IMR-90 (cell line): Measurements from ENCODE around the gene SOX9. TPM values are rescaled to one million over a fixed set of nuclear protein-coding genes. Genes with fewer than 3 reads are reported as not detected.

Experiments
- ATAC-seq: fragments of 200-7000 bp; cut with Tn5 transposase; 2 replicates; pipeline ENCODE4 v1.9.1; 2020; ENCODE audit warnings: low read depth, mild to moderate bottlenecking, moderate library complexity
- BruUV-seq: library from RNA; stranded (reverse); fragments of 400-500 nt; replicated peaks from 2 replicates; lab custom pipeline; 2021; lab: Mats Ljungman, UMichigan
- CTCF ChIA-PET: fragments of 300-600 bp; formaldehyde crosslinking; extraction: SDS; loops from one replicate; lab custom pipeline; 2021; ENCODE audit warnings: antibody characterized with exemption; lab: Yijun Ruan, JAX
- POLR2A ChIA-PET: fragments of 300-600 bp; sonication (Branson Sonifier 250); formaldehyde crosslinking; loops from one replicate; lab custom pipeline; 2022; ENCODE audit warnings: antibody characterized with exemption; ENCODE audit not compliant: unreplicated experiment; lab: Charles Lee
- DNase-seq: peaks from one replicate; pipeline ENCODE4 v3.0.0; 2013
- H2AFZ ChIP-seq: replicated peaks from 2 replicates; pipeline ENCODE3; 2013; ENCODE audit warnings: low read length, mild to moderate bottlenecking; ENCODE audit not compliant: poor library complexity
- H2AK5ac ChIP-seq: 2 replicates; pipeline ENCODE4 v1.6.1; 2013; ENCODE audit warnings: low read depth, low read length, inconsistent platforms
- H2AK9ac ChIP-seq: replicated peaks from 2 replicates; pipeline ENCODE3; 2013; ENCODE audit warnings: mild to moderate bottlenecking, low read depth, low read length, moderate library complexity; ENCODE audit not compliant: poor library complexity
- H2BK120ac ChIP-seq: 2 replicates; pipeline ENCODE4 v1.6.1; 2013; ENCODE audit warnings: low read depth, low read length, inconsistent platforms
- H2BK15ac ChIP-seq: 3 replicates; pipeline ENCODE4 v1.6.1; 2013; ENCODE audit warnings: low read depth, low read length, inconsistent platforms
- H2BK20ac ChIP-seq: 2 replicates; pipeline ENCODE4 v1.6.1; 2013; ENCODE audit warnings: low read depth, mild to moderate bottlenecking, inconsistent platforms, low read length, moderate library complexity
- H2BK5ac ChIP-seq: 2 replicates; pipeline ENCODE4 v1.6.1; 2013; ENCODE audit warnings: mild to moderate bottlenecking, low read depth, low read length, inconsistent platforms; ENCODE audit not compliant: poor library complexity, severe bottlenecking
- H3K14ac ChIP-seq: replicated peaks from 2 replicates; pipeline ENCODE4 v1.6.1; 2013; ENCODE audit warnings: low read depth, low read length, inconsistent platforms
- H3K18ac ChIP-seq: 2 replicates; pipeline ENCODE4 v1.6.1; 2013; ENCODE audit warnings: low read depth, low read length, control low read depth
- H3K23ac ChIP-seq: 2 replicates; pipeline ENCODE4 v1.6.1; 2013; ENCODE audit warnings: low read depth, low read length, inconsistent platforms
- H3K27ac ChIP-seq: 2 replicates; pipeline ENCODE4 v1.5.1; 2013; ENCODE audit warnings: mild to moderate bottlenecking, control low read depth, low read length; ENCODE audit not compliant: insufficient read depth
- H3K27me3 ChIP-seq: 2 replicates; pipeline ENCODE4 v1.6.1; 2013; ENCODE audit warnings: low read length; ENCODE audit not compliant: control insufficient read depth, insufficient read depth
- H3K36me3 ChIP-seq: 2 replicates; pipeline ENCODE4 v1.6.1; 2013; ENCODE audit warnings: low read length, mixed read lengths; ENCODE audit not compliant: control insufficient read depth, insufficient read depth
- H3K4ac ChIP-seq: 2 replicates; pipeline ENCODE4 v1.6.1; 2013; ENCODE audit warnings: low read depth, low read length, inconsistent platforms
- H3K4me1 ChIP-seq: 2 replicates; pipeline ENCODE4 v1.6.1; 2013; ENCODE audit warnings: low read length, mixed read lengths; ENCODE audit not compliant: control insufficient read depth, insufficient read depth
- H3K4me2 ChIP-seq: 2 replicates; pipeline ENCODE4 v1.6.1; 2013; ENCODE audit warnings: low read depth, mild to moderate bottlenecking, control low read depth, low read length, moderate library complexity
- H3K4me3 ChIP-seq: 2 replicates; pipeline ENCODE4 v1.5.1; 2013; ENCODE audit warnings: low read depth, mild to moderate bottlenecking, control low read depth, low read length, moderate library complexity; ENCODE audit not compliant: insufficient read depth
- H3K56ac ChIP-seq: 2 replicates; pipeline ENCODE4 v1.6.1; 2013; ENCODE audit warnings: low read length, inconsistent platforms; ENCODE audit not compliant: insufficient read depth; ENCODE audit errors: extremely low read depth
- H3K79me1 ChIP-seq, 2 experiments: 2 replicates each; pipeline ENCODE4 v1.6.1; 2013; ENCODE audit warnings: low read length in 2 of 2, inconsistent platforms in 1 of 2, low read depth in 1 of 2
- H3K9ac ChIP-seq: 2 replicates; pipeline ENCODE4 v1.6.1; 2013; ENCODE audit warnings: low read depth, low read length, control low read depth
- H3K9me1 ChIP-seq: 2 replicates; pipeline ENCODE4 v1.6.1; 2013; ENCODE audit warnings: low read length, inconsistent platforms; ENCODE audit not compliant: insufficient read depth
- H3K9me3 ChIP-seq: 2 replicates; pipeline ENCODE4 v1.6.1; 2013; ENCODE audit warnings: low read length; ENCODE audit not compliant: control insufficient read depth, insufficient read depth
- H4K20me1 ChIP-seq: 2 replicates; pipeline ENCODE4 v1.6.1; 2013; ENCODE audit warnings: low read length, inconsistent platforms; ENCODE audit not compliant: insufficient read depth
- H4K5ac ChIP-seq: 2 replicates; pipeline ENCODE4 v1.6.1; 2013; ENCODE audit warnings: mild to moderate bottlenecking, low read depth, low read length, control low read depth
- H4K8ac ChIP-seq, 2 experiments: 2 replicates each; pipeline ENCODE4 v1.6.1; 2013; ENCODE audit warnings: low read depth in 2 of 2, low read length in 2 of 2, control low read depth in 1 of 2, inconsistent platforms in 1 of 2
- H4K91ac ChIP-seq: 2 replicates; pipeline ENCODE4 v1.6.1; 2013; ENCODE audit warnings: low read depth, low read length, inconsistent platforms; ENCODE audit not compliant: insufficient read depth
- CTCF ChIP-seq: conservative IDR thresholded peaks from 2 replicates; pipeline ENCODE4 v1.5.1; 2012; ENCODE audit warnings: mild to moderate bottlenecking, low read depth, low read length, improper control_type of control experiment
- ELK1 ChIP-seq: fragments of 150-350 bp; IDR thresholded peaks from 2 replicates; pipeline ENCODE4 v1.6.1; 2016; ENCODE audit warnings: low read depth, mild to moderate bottlenecking, low read length, moderate library complexity, borderline replicate concordance
- FOS ChIP-seq: fragments of 150-350 bp; IDR thresholded peaks from 2 replicates; pipeline ENCODE4 v1.6.1; 2016; ENCODE audit warnings: low read depth, low read length
- MAFK ChIP-seq: IDR thresholded peaks from 2 replicates; pipeline ENCODE4 v1.6.1; 2012; ENCODE audit warnings: low read depth, low read length, improper control_type of control experiment
- RAD21 ChIP-seq: IDR thresholded peaks from 2 replicates; pipeline ENCODE4 v1.6.1; 2012; ENCODE audit warnings: low read length, improper control_type of control experiment
- WGBS, 2 experiments: methylation state at CpG; one replicate each; pipeline versions ENCODE4 v1.1.5 to v1.1.7; 2013; ENCODE audit warnings: missing lambda C conversion rate in 2 of 2; ENCODE audit not compliant: insufficient read length in 1 of 2; ENCODE audit errors: extremely low coverage in 2 of 2; 5-methylcytosine and 5-hydroxymethylcytosine counted together
- dilution Hi-C: fragments of 300-500 bp; cut with HindIII; formaldehyde crosslinking; loops from one replicate; pipeline ENCODE4 v1.14.3; 2018; ENCODE audit warnings: low sequenced_read_pairs; ENCODE audit not compliant: unreplicated experiment
- in situ Hi-C: fragments of 300-500 bp; cut with MboI; formaldehyde crosslinking; loops from 3 replicates; pipeline ENCODE4 v1.14.3; 2019; ENCODE audit warnings: low sequenced_read_pairs, inconsistent platforms, mixed read lengths
- intact Hi-C: fragments of 100-400 bp; cut with micrococcal nuclease; formaldehyde crosslinking; loops from 2 replicates; pipeline ENCODE4 v1.10.0; 2022
- polyA plus RNA-seq, 3 experiments: library from polyadenylated mRNA; depleted of rRNA; stranded (reverse); fragments of >200 nt; gene quantifications; 2 replicates each; pipeline ENCODE4 v1.2.3, GENCODE V29; 2012; ENCODE audit warnings: low replicate concordance in 1 of 3
- total RNA-seq: library from RNA; depleted of rRNA; stranded (reverse); fragments of >200 nt; gene quantifications from 2 replicates; pipeline ENCODE4 v1.2.3, GENCODE V29; 2012

The SOX9 gene
- total and polyA plus RNA-seq, 2 of the 4 experiments (the other 2 are of a cell fraction), result 4.1 to 12.7 TPM

GRCh38 chr17:72135546-72136325, 14.9 kb downstream of the SOX9 start (continued):
- TF ChIP-seq ELK1 (no peak), RAD21 (no peak)

GRCh38 chr17:72136692-72137091, 15.9 kb downstream of the SOX9 start:
- no TSS peak for BruUV-seq
- peaks cover 20% of the 10 kb centered on the region for H3K4me1 ChIP-seq
- DNase-seq, result peak; percentile 85
- H4K8ac ChIP-seq, result no peak overlapping the region
- intact Hi-C loops (no loop called here), dilution Hi-C loops (no loop called here), in situ Hi-C loops (loop anchor here (5.0 kb wide), 1 partner anchor 401 kb away; no protein-coding TSS in a partner anchor)
- H3K4me3 ChIP-seq, result no peak overlapping the region
- H4K20me1 ChIP-seq, result no peaks in the 10 kb centered on the region
- no peak overlapping the region for H2AK5ac ChIP-seq
- H3K56ac ChIP-seq, result no peak overlapping the region
- no peak overlapping the region for H3K9ac ChIP-seq
- no peak overlapping the region for H2BK5ac ChIP-seq
- no peak overlapping the region for H3K4ac ChIP-seq
- H3K18ac ChIP-seq, result no peak overlapping the region
- no peak overlapping the region for H4K5ac ChIP-seq
- no peak overlapping the region for H2BK20ac ChIP-seq
- H3K36me3 ChIP-seq, result no peaks in the 10 kb centered on the region
- no peak overlapping the region for H3K4me2 ChIP-seq
- POLR2A ChIA-PET, result no interaction called here
- no peak for TF ChIP-seq CTCF
- TF ChIP-seq FOS, result peak; percentile 52
- TF ChIP-seq MAFK, result peak; percentile 54; the same call in 1 of the 2 replicates
- H4K91ac ChIP-seq, result no peak overlapping the region
- no peak overlapping the region for H3K14ac ChIP-seq
- WGBS, 2 experiments, result 0% methylated on average over 1 of the region's 5 CpGs; no CpG with 5 or more reads in 1 of the 2 experiments
- CTCF ChIA-PET, result interaction anchor here (0.7 to 1.0 kb wide), 2 partner anchors 9 to 13 kb away, joined by 3 read pairs; no protein-coding TSS in a partner anchor
- H3K27ac ChIP-seq, result no peak overlapping the region
- H3K23ac ChIP-seq, result no peak overlapping the region
- no peaks in the 10 kb centered on the region for H3K27me3 ChIP-seq
- H3K9me1 ChIP-seq, result peaks cover 22% of the 10 kb centered on the region
- H2BK15ac ChIP-seq, result no peak overlapping the region
- no peak overlapping the region for H2AFZ ChIP-seq
- H2AK9ac ChIP-seq, result no peak overlapping the region
- no peaks in the 10 kb centered on the region for H3K79me1 ChIP-seq
- H3K9me3 ChIP-seq, result no peaks in the 10 kb centered on the region
- H2BK120ac ChIP-seq, result no peak overlapping the region
- no peak for ATAC-seq
